Superior temporal gyrus (tissue), 1 donor: ENCODE measurements around the gene DDX39A.

Source experiments
- DNase-seq: peaks from one replicate; pipeline ENCODE4 v3.0.0-alpha.2; 2016; ENCODE audit errors: extremely low spot score

DDX39A gene

GRCh38 chr19:14363183-14364097, 55.7 kb downstream of the DDX39A start:
- no peak for DNase-seq

GRCh38 chr19:14361824-14362223, 57.3 kb downstream of the DDX39A start:
- no peak for DNase-seq
